GM23338 (cell line): ENCODE results near the gene MRRF. TPM values are rescaled to one million over a fixed set of nuclear protein-coding genes. Genes with fewer than 3 reads are reported as not detected.

ENCODE experiments used
- ATAC-seq: fragments of 200-7000 bp; cut with Tn5 transposase; 3 replicates; pipeline ENCODE4 v1.9.1; 2020
- DNase-seq: peaks from one replicate; pipeline ENCODE4 v3.0.0-alpha.2; 2015; ENCODE audit warnings: low spot score
- H2AFZ ChIP-seq: fragments of 200-600 bp; sonication (generic); 2 replicates; pipeline ENCODE4 v1.8.0; 2016; ENCODE audit warnings: antibody characterized with exemption, mild to moderate bottlenecking, moderate library complexity
- H3F3A ChIP-seq: fragments of 200-600 bp; sonication (generic); replicated peaks from 2 replicates; pipeline ENCODE4 v1.8.0; 2017; ENCODE audit warnings: antibody characterized with exemption, mixed run types, low read depth
- H3K27ac ChIP-seq: fragments of 200-600 bp; sonication (generic); 2 replicates; pipeline ENCODE4 v1.6.1; 2016; ENCODE audit warnings: low read depth
- H3K27me3 ChIP-seq: fragments of 200-600 bp; sonication (generic); 2 replicates; pipeline ENCODE4 v1.8.0; 2016; ENCODE audit warnings: mild to moderate bottlenecking, mixed run types, moderate library complexity; ENCODE audit not compliant: insufficient read depth
- H3K36me3 ChIP-seq: fragments of 200-600 bp; sonication (generic); 2 replicates; pipeline ENCODE4 v1.8.0; 2016; ENCODE audit warnings: mild to moderate bottlenecking; ENCODE audit not compliant: insufficient read depth
- H3K4me1 ChIP-seq: fragments of 200-600 bp; sonication (generic); 2 replicates; pipeline ENCODE4 v1.8.0; 2016; ENCODE audit warnings: mild to moderate bottlenecking, moderate library complexity; ENCODE audit not compliant: insufficient read depth
- H3K4me2 ChIP-seq: fragments of 200-600 bp; sonication (generic); 2 replicates; pipeline ENCODE4 v1.7.1; 2017; ENCODE audit warnings: mixed run types
- H3K4me3 ChIP-seq: fragments of 200-600 bp; sonication (generic); 2 replicates; pipeline ENCODE4 v1.6.1; 2016; ENCODE audit warnings: mixed run types
- H3K79me2 ChIP-seq: fragments of 200-600 bp; sonication (generic); replicated peaks from 2 replicates; pipeline ENCODE4 v1.8.0; 2017; ENCODE audit warnings: mild to moderate bottlenecking; ENCODE audit not compliant: insufficient read depth
- H3K9me2 ChIP-seq: fragments of 200-600 bp; sonication (generic); 2 replicates; pipeline ENCODE4 v1.8.0; 2017; ENCODE audit not compliant: insufficient read depth
- H4K20me1 ChIP-seq: fragments of 200-600 bp; sonication (generic); replicated peaks from 2 replicates; pipeline ENCODE4 v1.8.0; 2017; ENCODE audit warnings: mild to moderate bottlenecking; ENCODE audit not compliant: insufficient read depth
- H3K27ac Mint-ChIP-seq: 2 replicates; pipeline ENCODE4 v1.8.0; 2020; ENCODE audit warnings: inconsistent platforms, mild to moderate bottlenecking, moderate library complexity, mixed read lengths
- H3K27me3 Mint-ChIP-seq: 3 replicates; pipeline ENCODE4 v1.8.0; 2022; ENCODE audit warnings: low read depth, mild to moderate bottlenecking, moderate library complexity, mixed read lengths, inconsistent platforms; ENCODE audit not compliant: insufficient read depth, poor library complexity
- H3K36me3 Mint-ChIP-seq: 3 replicates; pipeline ENCODE4 v1.8.0; 2021; ENCODE audit warnings: low read depth, mild to moderate bottlenecking, inconsistent platforms, moderate library complexity, mixed read lengths
- H3K4me1 Mint-ChIP-seq: 3 replicates; pipeline ENCODE4 v1.8.0; 2020; ENCODE audit warnings: mild to moderate bottlenecking, inconsistent platforms, mixed read lengths
- H3K4me3 Mint-ChIP-seq: 3 replicates; pipeline ENCODE4 v1.8.0; 2021; ENCODE audit warnings: moderate library complexity, mild to moderate bottlenecking, inconsistent platforms, mixed read lengths
- H3K9me3 Mint-ChIP-seq: 3 replicates; pipeline ENCODE4 v1.8.0; 2020; ENCODE audit warnings: moderate library complexity, mild to moderate bottlenecking, inconsistent platforms, mixed read lengths
- CREB1 ChIP-seq: fragments of 250-450 bp; sonication (Bioruptor Pico); IDR thresholded peaks from 2 replicates; pipeline ENCODE4 v1.5.0; 2020; ENCODE audit warnings: low read depth, mild to moderate bottlenecking, moderate library complexity
- EZH2 ChIP-seq: fragments of 200-600 bp; sonication (generic); IDR thresholded peaks from one replicate; pipeline ENCODE4 v1.8.0; 2017; ENCODE audit warnings: antibody characterized with exemption, mild to moderate bottlenecking, low read depth; ENCODE audit not compliant: unreplicated experiment
- NANOG ChIP-seq: IDR thresholded peaks from 2 replicates; pipeline ENCODE4 v1.6.1; 2016; ENCODE audit warnings: antibody characterized with exemption, borderline replicate concordance
- REST ChIP-seq: IDR thresholded peaks from one replicate; pipeline ENCODE4 v1.6.1; 2018; ENCODE audit warnings: antibody characterized with exemption; ENCODE audit not compliant: unreplicated experiment
- STAT1 ChIP-seq: IDR thresholded peaks from one replicate; pipeline ENCODE4 v1.6.1; 2016; ENCODE audit warnings: antibody characterized with exemption; ENCODE audit not compliant: unreplicated experiment
- ZNF114 ChIP-seq: fragments of 250-450 bp; sonication (Bioruptor Pico); IDR thresholded peaks from 2 replicates; pipeline ENCODE4 v1.5.0; 2020; ENCODE audit warnings: mild to moderate bottlenecking, moderate library complexity
- ZNF331 ChIP-seq: fragments of 250-450 bp; sonication (Bioruptor Pico); IDR thresholded peaks from 2 replicates; pipeline ENCODE4 v1.5.0; 2020; ENCODE audit warnings: low read depth, mild to moderate bottlenecking, moderate library complexity
- polyA plus RNA-seq: library from polyadenylated mRNA; unstranded; fragments of >200 nt; fragmentation: Nextera tagmentation; extraction: Ambion mirVana; gene quantifications from 2 replicates; pipeline ENCODE4 v1.2.1, GENCODE V29; 2016
- total RNA-seq: library from RNA; depleted of rRNA; stranded (reverse); fragments of >200 nt; shearing (Covaris generic); gene quantifications from 2 replicates; pipeline ENCODE4 v1.2.3, GENCODE V29; 2014
- TF ChIP-seq, protein P1 (sequence below): fragments of 250-450 bp; sonication (Bioruptor Pico); IDR thresholded peaks from 2 replicates; pipeline ENCODE4 v1.5.0; 2020; ENCODE audit warnings: mild to moderate bottlenecking, moderate library complexity

Gene MRRF
- total and polyA plus RNA-seq, 2 experiments from 2014 or later = 27.8 to 32.7 TPM

DNA sequence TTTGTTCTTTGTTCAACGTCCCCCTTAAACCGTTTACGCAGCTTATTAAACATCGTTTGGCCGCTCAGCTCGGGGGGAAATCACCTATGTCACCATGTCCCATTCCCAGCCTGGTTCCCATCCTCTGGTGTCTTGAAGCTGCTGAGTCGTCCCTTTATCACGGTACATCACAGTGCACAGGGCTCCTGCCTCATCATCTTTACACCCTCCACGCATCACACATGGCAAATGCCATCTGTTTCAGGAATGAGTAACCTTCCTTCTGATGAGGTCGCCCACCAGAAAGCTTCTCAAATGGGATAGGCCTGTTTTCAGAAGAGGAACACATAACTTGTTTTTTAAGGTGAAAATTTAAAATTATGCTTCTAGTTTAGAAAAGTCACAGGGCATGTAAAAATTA, 28.0 kb upstream of the MRRF start (continued):
- TF ChIP-seq, protein P1, sequence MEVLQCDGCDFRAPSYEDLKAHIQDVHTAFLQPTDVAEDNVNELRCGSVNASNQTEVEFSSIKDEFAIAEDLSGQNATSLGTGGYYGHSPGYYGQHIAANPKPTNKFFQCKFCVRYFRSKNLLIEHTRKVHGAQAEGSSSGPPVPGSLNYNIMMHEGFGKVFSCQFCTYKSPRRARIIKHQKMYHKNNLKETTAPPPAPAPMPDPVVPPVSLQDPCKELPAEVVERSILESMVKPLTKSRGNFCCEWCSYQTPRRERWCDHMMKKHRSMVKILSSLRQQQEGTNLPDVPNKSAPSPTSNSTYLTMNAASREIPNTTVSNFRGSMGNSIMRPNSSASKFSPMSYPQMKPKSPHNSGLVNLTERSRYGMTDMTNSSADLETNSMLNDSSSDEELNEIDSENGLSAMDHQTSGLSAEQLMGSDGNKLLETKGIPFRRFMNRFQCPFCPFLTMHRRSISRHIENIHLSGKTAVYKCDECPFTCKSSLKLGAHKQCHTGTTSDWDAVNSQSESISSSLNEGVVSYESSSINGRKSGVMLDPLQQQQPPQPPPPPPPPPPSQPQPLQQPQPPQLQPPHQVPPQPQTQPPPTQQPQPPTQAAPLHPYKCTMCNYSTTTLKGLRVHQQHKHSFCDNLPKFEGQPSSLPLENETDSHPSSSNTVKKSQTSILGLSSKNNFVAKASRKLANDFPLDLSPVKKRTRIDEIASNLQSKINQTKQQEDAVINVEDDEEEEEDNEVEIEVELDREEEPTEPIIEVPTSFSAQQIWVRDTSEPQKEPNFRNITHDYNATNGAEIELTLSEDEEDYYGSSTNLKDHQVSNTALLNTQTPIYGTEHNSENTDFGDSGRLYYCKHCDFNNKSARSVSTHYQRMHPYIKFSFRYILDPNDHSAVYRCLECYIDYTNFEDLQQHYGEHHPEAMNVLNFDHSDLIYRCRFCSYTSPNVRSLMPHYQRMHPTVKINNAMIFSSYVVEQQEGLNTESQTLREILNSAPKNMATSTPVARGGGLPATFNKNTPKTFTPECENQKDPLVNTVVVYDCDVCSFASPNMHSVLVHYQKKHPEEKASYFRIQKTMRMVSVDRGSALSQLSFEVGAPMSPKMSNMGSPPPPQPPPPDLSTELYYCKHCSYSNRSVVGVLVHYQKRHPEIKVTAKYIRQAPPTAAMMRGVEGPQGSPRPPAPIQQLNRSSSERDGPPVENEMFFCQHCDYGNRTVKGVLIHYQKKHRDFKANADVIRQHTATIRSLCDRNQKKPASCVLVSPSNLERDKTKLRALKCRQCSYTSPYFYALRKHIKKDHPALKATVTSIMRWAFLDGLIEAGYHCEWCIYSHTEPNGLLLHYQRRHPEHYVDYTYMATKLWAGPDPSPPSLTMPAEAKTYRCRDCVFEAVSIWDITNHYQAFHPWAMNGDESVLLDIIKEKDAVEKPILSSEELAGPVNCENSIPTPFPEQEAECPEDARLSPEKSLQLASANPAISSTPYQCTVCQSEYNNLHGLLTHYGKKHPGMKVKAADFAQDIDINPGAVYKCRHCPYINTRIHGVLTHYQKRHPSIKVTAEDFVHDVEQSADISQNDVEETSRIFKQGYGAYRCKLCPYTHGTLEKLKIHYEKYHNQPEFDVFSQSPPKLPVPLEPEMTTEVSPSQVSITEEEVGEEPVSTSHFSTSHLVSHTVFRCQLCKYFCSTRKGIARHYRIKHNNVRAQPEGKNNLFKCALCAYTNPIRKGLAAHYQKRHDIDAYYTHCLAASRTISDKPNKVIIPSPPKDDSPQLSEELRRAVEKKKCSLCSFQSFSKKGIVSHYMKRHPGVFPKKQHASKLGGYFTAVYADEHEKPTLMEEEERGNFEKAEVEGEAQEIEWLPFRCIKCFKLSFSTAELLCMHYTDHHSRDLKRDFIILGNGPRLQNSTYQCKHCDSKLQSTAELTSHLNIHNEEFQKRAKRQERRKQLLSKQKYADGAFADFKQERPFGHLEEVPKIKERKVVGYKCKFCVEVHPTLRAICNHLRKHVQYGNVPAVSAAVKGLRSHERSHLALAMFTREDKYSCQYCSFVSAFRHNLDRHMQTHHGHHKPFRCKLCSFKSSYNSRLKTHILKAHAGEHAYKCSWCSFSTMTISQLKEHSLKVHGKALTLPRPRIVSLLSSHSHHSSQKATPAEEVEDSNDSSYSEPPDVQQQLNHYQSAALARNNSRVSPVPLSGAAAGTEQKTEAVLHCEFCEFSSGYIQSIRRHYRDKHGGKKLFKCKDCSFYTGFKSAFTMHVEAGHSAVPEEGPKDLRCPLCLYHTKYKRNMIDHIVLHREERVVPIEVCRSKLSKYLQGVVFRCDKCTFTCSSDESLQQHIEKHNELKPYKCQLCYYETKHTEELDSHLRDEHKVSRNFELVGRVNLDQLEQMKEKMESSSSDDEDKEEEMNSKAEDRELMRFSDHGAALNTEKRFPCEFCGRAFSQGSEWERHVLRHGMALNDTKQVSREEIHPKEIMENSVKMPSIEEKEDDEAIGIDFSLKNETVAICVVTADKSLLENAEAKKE (CRISPR knock-in tag) = no peak
- TF ChIP-seq ZNF331 (CRISPR knock-in tag) (no peak), EZH2 (no peak), STAT1 (no peak), REST (no peak), ZNF114 (CRISPR knock-in tag) (no peak)

DNA sequence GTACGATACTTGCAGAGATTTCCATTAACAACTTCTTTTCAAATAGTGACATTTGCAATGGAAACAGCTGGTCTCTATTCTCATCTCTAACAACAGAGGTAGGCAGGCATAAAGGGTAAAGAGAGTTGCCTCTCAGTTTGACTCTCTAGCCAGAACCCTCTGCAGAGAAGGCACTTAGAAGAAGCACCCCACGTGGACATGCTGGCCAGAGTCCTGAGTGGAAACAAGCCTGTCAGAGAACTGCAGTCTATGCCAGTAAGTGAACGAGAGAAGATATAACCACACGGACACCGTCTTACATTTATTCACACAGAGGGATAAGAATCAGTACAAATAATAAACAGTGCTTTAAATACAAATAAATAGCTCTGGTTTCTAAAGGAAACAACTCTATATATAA, 25.0 kb upstream of the MRRF start:
- H3K4me2 ChIP-seq = no peak overlapping the region
- TF ChIP-seq CREB1 = no peak
- TF ChIP-seq NANOG = no peak
- no peaks in the 10 kb centered on the region for H3K79me2 ChIP-seq
- peaks cover 4% of the 10 kb centered on the region; the same call in 1 of the 2 replicates for H3K27me3 ChIP-seq
- Mint-ChIP-seq H3K27me3 (peaks cover 5% of the 10 kb centered on the region), H3K36me3 (peaks cover 24% of the 10 kb centered on the region), H3K27ac (no peak overlapping the region), H3K4me1 (no peaks in the 10 kb centered on the region), H3K4me3 (no peak overlapping the region), H3K9me3 (no peaks in the 10 kb centered on the region)
- no peak overlapping the region for H2AFZ ChIP-seq
- peaks cover 19% of the 10 kb centered on the region for H3K36me3 ChIP-seq
- H4K20me1 ChIP-seq = no peaks in the 10 kb centered on the region; the same call in 1 of the 2 replicates
- no peaks in the 10 kb centered on the region for H3K9me2 ChIP-seq
- H3K4me3 ChIP-seq = no peak overlapping the region
- H3K27ac ChIP-seq = no peak overlapping the region
- H3F3A ChIP-seq = 0 out of 2 replicates have a peak, but pooled peaks cover 3% of the 10 kb centered on the region
- no peak for ATAC-seq
- no peaks in the 10 kb centered on the region for H3K4me1 ChIP-seq
- DNase-seq = no peak
